ENCODE measurements around the gene NOX4.
"Not testable (repeated sequence)": the region's sequence is repeated elsewhere in the genome, so short reads cannot be mapped to it uniquely, and the experiment has no call there.

NOX4 gene

GRCh38 chr11:89303029-89303428 is 188.1 kb downstream of the NOX4 start:
- DNase-seq (ENCODE audit: low read depth, low spot score) = peak; percentile 50

GRCh38 chr11:89295023-89295422 is 196.2 kb downstream of the NOX4 start:
- DNase-seq (ENCODE audit: low read depth, low spot score) = peak; percentile 14

- DNase-seq (ENCODE audit: low read depth, low spot score) = peak; percentile 68
These were observed 197.1 kb downstream of the NOX4 start for GRCh38 chr11:89293965-89294679.

GRCh38 chr11:89288004-89288403 is 203.2 kb downstream of the NOX4 start:
- DNase-seq (ENCODE audit: low read depth, low spot score) = not testable (repeated sequence)

GRCh38 chr11:89286601-89287000 is 204.6 kb downstream of the NOX4 start:
- not testable (repeated sequence) for DNase-seq (ENCODE audit: low read depth, low spot score)

- not testable (repeated sequence) for DNase-seq (ENCODE audit: low read depth, low spot score)
These were observed 210.0 kb downstream of the NOX4 start for GRCh38 chr11:89281032-89281677.

GRCh38 chr11:89279176-89279575 is 212.0 kb downstream of the NOX4 start:
- DNase-seq (ENCODE audit: low read depth, low spot score) = no peak

- no peak for DNase-seq (ENCODE audit: low read depth, low spot score)
These were observed 215.2 kb downstream of the NOX4 start for GRCh38 chr11:89275966-89276365.
